Stimulated activated naive CD8-positive, alpha-beta T cell treated with anti-CD3 and anti-CD28 coated beads, Interleukin-15, Interleukin-2, amounts not matched to agents 100 ng/mL and 50 ng/mL, for 24 hours (primary cell): ENCODE measurements around the gene BFSP2.

ENCODE experiments used
- H3K27ac Mint-ChIP-seq: one replicate; pipeline ENCODE4 v1.8.0; 2021; ENCODE audit warnings: mild to moderate bottlenecking, mixed read lengths
- H3K27me3 Mint-ChIP-seq: one replicate; pipeline ENCODE4 v1.8.0; 2021; ENCODE audit warnings: mixed read lengths
- H3K36me3 Mint-ChIP-seq: one replicate; pipeline ENCODE4 v1.8.0; 2021; ENCODE audit warnings: low read depth, mixed read lengths
- H3K4me1 Mint-ChIP-seq: one replicate; pipeline ENCODE4 v1.8.0; 2021; ENCODE audit warnings: low read depth, mixed read lengths
- H3K4me3 Mint-ChIP-seq: one replicate; pipeline ENCODE4 v1.8.0; 2021; ENCODE audit warnings: mild to moderate bottlenecking, mixed read lengths
- H3K9me3 Mint-ChIP-seq: one replicate; pipeline ENCODE4 v1.8.0; 2021; ENCODE audit warnings: mixed read lengths

BFSP2 gene

GRCh38 chr3:133393691-133394474 is 6.0 kb upstream of the BFSP2 start:
- Mint-ChIP-seq H3K27me3 (no peaks in the 10 kb centered on the region), H3K4me3 (no peak overlapping the region), H3K27ac (no peak overlapping the region), H3K4me1 (no peaks in the 10 kb centered on the region), H3K9me3 (peaks cover 4% of the 10 kb centered on the region), H3K36me3 (no peaks in the 10 kb centered on the region)

GRCh38 chr3:133394561-133395311 is 5.1 kb upstream of the BFSP2 start:
- no peaks in the 10 kb centered on the region for H3K4me1 Mint-ChIP-seq
- no peak overlapping the region for H3K27ac Mint-ChIP-seq
- no peaks in the 10 kb centered on the region for H3K36me3 Mint-ChIP-seq
- peaks cover 4% of the 10 kb centered on the region for H3K9me3 Mint-ChIP-seq
- no peaks in the 10 kb centered on the region for H3K27me3 Mint-ChIP-seq
- H3K4me3 Mint-ChIP-seq: no peak overlapping the region

GRCh38 chr3:133396906-133397305 is 3.0 kb upstream of the BFSP2 start:
- no peaks in the 10 kb centered on the region for H3K27me3 Mint-ChIP-seq
- no peak overlapping the region for H3K4me3 Mint-ChIP-seq
- H3K9me3 Mint-ChIP-seq: peaks cover 4% of the 10 kb centered on the region
- no peak overlapping the region for H3K27ac Mint-ChIP-seq
- H3K36me3 Mint-ChIP-seq: no peaks in the 10 kb centered on the region
- H3K4me1 Mint-ChIP-seq: no peaks in the 10 kb centered on the region

DNA sequence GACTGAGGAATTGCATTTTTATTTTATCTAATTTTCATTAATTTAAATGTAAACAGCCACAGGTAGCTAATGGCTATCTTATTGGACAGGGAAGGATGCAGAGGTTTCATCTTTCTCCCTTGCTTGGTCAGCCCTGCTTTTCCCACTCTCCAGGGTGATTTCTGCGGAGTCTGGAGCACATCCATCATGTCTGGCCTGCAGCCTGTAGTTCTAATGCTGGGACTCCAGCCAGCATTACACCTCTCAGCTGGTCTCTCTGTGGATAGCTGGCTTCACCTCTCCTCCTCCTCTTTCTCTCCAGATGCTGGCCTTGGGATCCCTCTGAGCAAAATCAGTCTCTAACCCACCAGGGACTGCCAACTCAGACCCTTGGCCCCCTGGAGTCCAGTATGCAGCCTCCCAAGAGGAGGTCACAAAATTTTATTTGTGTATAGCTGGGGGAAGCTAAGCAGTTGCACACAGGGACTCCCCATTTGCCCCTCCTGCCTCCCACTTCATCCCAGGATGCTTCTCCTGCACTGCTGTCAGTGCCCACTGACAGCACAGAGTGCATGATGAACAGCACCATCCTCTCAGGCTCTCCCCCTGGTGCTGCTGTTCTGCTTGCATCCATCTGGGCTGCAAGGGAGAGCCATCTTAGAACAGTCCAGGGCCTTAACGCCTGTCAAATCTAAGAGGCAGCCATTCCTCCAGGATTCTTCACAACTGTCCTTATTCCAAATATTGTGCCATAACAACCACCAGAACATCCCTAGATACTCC is 1.7 kb downstream of the BFSP2 start:
- Mint-ChIP-seq H3K36me3 (no peaks in the 10 kb centered on the region), H3K27ac (no peak overlapping the region)

DNA sequence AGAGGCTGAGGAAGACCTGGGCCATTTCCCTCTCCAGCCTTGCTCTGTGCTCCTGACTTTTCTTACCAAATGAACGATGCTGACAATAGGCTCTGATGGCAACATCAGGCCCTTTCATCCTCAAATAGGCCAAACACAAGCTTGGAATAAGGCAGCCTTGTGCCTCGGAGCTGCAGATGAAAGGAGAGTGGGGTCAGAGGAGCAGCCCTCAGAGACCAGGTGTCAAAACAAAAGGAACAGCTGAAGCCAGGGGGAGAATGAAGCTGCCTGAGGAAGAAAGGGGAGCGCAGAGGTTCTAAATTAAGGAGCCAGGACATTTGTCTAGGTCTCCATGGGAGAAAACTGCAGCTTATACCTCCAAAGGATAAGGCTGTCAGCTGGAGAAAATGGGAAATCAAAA is 5.1 kb downstream of the BFSP2 start:
- H3K4me1 Mint-ChIP-seq: no peaks in the 10 kb centered on the region
- no peak overlapping the region for H3K27ac Mint-ChIP-seq
- H3K9me3 Mint-ChIP-seq: no peaks in the 10 kb centered on the region
- H3K36me3 Mint-ChIP-seq: no peaks in the 10 kb centered on the region
- H3K4me3 Mint-ChIP-seq: no peak overlapping the region
- peaks cover 4% of the 10 kb centered on the region for H3K27me3 Mint-ChIP-seq

More for the DNA sequence above, 1.7 kb downstream of the BFSP2 start:
- Mint-ChIP-seq H3K4me3 (no peak overlapping the region), H3K9me3 (no peaks in the 10 kb centered on the region), H3K27me3 (peaks cover 2% of the 10 kb centered on the region), H3K4me1 (no peaks in the 10 kb centered on the region)

DNA sequence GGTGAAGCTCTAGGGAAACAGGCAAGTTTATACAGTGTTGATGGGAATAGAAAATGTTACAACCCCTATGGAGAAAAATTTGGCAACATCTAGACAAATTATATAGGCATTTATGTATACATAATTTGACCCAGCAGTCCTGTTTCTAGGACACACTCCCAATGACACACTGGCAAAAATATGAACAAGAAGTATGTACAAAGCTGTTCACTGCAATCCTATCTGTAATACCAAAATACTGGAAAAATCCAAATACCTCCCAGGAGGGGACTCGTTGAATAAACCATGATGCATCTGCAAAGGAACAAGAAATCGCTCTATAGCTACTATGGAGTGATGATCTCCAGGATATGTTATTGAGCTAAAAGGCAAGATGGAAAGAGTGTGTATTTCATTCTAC is 8.5 kb downstream of the BFSP2 start:
- Mint-ChIP-seq H3K36me3 (no peaks in the 10 kb centered on the region), H3K27me3 (peaks cover 9% of the 10 kb centered on the region), H3K9me3 (no peaks in the 10 kb centered on the region), H3K27ac (no peak overlapping the region), H3K4me3 (no peak overlapping the region), H3K4me1 (no peaks in the 10 kb centered on the region)

DNA sequence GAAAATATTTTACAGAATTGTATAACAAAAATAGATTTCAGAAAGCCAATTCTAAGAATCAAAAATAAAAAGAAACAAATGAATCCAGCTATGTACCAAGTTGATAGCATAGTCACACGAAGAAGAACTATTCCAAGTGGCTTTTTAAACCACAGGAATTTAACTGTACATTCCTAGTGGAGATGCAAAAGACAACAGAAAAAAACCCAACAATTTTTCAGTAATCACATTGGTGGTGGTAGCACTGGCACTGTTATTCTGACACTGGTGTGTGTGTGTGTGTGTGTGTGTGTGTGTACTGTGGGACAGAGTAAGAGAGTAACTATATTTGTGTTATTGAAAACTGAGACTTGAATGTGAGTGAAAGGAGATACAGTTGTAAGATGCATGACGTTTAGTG is 9.1 kb downstream of the BFSP2 start:
- Mint-ChIP-seq H3K27ac (no peak overlapping the region), H3K4me1 (no peaks in the 10 kb centered on the region), H3K27me3 (peaks cover 9% of the 10 kb centered on the region), H3K9me3 (no peaks in the 10 kb centered on the region), H3K36me3 (no peaks in the 10 kb centered on the region), H3K4me3 (no peak overlapping the region)

GRCh38 chr3:133410191-133410892 is 10.5 kb downstream of the BFSP2 start:
- H3K27me3 Mint-ChIP-seq: peaks cover 9% of the 10 kb centered on the region
- no peak overlapping the region for H3K4me3 Mint-ChIP-seq
- no peak overlapping the region for H3K27ac Mint-ChIP-seq
- no peaks in the 10 kb centered on the region for H3K36me3 Mint-ChIP-seq
- no peaks in the 10 kb centered on the region for H3K4me1 Mint-ChIP-seq
- H3K9me3 Mint-ChIP-seq: no peaks in the 10 kb centered on the region

DNA sequence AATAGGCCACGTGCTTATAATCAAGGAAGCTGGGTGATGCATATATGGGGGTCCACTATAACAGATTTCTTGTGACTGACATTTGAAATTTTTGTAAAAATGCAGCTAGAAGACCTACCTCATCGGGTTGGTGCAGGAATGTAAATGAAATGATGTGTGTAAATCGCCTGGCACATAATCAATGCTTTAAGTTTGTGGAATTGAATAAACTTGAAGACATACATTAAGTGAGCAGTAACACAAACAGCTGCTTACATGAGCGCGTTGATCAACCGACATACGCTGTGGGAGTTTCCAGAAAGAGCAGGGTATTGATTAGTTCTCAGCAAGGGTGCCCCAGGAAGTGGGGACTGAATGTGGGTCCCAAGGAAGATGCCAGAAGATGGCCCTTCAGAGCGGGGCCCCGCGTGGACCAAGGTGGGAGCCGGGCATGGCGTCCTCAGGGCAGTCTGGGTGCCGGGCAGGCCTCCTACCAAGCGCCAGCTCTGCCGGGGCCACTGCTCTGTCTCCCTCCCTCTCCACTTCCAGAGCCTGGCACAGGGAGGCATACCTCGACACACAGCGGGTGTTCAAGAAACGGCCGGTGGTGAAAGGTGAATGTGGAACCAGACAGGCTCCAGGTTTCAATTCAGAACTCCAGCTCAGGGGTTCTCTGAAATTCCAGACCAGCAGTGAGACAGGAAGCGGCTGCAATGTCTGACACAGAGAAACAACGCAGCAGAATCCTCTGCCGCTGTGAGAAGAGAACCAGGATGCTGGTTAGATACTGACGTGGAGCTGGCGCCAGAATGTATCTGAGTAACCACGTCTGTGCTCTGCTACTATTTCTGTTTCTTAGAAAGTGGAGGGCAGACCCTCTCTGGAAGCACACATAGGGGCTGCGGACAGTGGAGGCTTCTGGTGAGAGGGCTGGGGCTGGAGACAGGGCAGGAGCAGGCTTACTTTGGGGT is 12.6 kb downstream of the BFSP2 start:
- Mint-ChIP-seq H3K9me3 (no peaks in the 10 kb centered on the region), H3K36me3 (no peaks in the 10 kb centered on the region), H3K4me1 (no peaks in the 10 kb centered on the region), H3K27ac (no peak overlapping the region), H3K27me3 (peaks cover 5% of the 10 kb centered on the region), H3K4me3 (no peak overlapping the region)

DNA sequence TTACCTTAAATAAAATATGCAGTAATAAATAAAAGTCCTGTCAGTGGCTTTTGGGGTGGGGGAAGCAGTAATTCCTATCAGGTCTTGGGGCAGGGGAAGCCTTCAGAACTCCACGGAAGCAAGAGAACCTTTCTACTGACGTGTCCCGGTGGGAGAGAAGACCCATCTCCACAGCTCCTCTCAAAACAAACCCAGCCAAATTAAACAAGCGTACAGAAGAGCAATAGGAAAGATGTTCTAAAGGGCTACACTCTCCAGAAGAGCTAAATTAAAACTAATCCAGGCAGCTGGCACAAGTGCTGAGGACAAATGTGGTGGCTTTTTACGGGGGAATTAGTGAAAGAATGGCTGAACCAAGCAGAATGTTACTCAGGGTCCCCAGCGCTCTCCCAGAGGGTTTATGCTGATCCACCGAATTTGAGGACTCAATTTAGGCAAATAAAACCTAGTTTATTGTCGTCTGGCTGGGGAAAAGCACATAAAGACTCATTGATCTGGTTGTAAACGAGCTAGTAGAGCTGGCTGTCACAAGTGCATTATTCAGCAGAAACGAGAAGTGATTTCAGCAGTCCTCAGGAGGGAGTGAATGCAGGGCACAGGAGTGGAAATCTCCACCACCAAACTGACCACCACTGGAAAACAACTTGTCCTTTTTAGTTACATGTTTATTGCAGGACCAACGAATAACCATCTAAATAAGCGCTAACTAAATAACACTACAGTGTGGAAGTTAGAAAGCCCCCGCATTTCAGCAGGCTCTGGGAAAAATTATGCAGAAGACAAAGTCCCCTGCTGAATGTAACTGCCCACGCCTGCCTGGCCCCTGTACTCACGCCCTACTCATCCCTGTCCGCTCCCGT is 13.5 kb downstream of the BFSP2 start:
- Mint-ChIP-seq H3K27me3 (peaks cover 5% of the 10 kb centered on the region), H3K9me3 (no peaks in the 10 kb centered on the region), H3K27ac (no peak overlapping the region), H3K4me1 (no peaks in the 10 kb centered on the region), H3K4me3 (no peak overlapping the region), H3K36me3 (no peaks in the 10 kb centered on the region)

- Mint-ChIP-seq H3K4me1 (no peaks in the 10 kb centered on the region), H3K4me3 (no peak overlapping the region), H3K27ac (no peak overlapping the region), H3K36me3 (no peaks in the 10 kb centered on the region), H3K27me3 (peaks cover 5% of the 10 kb centered on the region), H3K9me3 (no peaks in the 10 kb centered on the region)
Observed at GRCh38 chr3:133414021-133414392, 14.2 kb downstream of the BFSP2 start.

GRCh38 chr3:133418361-133418760 is 18.5 kb downstream of the BFSP2 start:
- Mint-ChIP-seq H3K36me3 (no peaks in the 10 kb centered on the region), H3K27me3 (no peaks in the 10 kb centered on the region), H3K4me1 (no peaks in the 10 kb centered on the region), H3K9me3 (no peaks in the 10 kb centered on the region), H3K27ac (no peak overlapping the region), H3K4me3 (no peak overlapping the region)

- Mint-ChIP-seq H3K4me1 (peaks cover 5% of the 10 kb centered on the region), H3K27ac (no peak overlapping the region), H3K27me3 (no peaks in the 10 kb centered on the region), H3K4me3 (no peak overlapping the region), H3K36me3 (no peaks in the 10 kb centered on the region), H3K9me3 (no peaks in the 10 kb centered on the region)
Observed at GRCh38 chr3:133419151-133419909, 19.5 kb downstream of the BFSP2 start.
